ENCODE results near the gene GSN. TPM values are rescaled to one million over a fixed set of nuclear protein-coding genes. Genes with fewer than 3 reads are reported as not detected.
A peak's percentile ranks its signal among the peaks of the same experiment; 100 is the strongest.

GSN gene
- total RNA-seq, 1 experiment from 2014 or later = 21.9 TPM

- Mint-ChIP-seq H3K27ac (ENCODE audit: low read depth, unreplicated experiment) (peak overlapping the region; percentile 69), H3K4me1 (ENCODE audit: insufficient read depth, unreplicated experiment) (peaks cover 17% of the 10 kb centered on the region), H3K27me3 (ENCODE audit: insufficient read depth, unreplicated experiment) (no peaks in the 10 kb centered on the region), H3K9me3 (ENCODE audit: unreplicated experiment) (no peaks in the 10 kb centered on the region), H3K4me3 (ENCODE audit: unreplicated experiment) (no peak overlapping the region), H3K36me3 (ENCODE audit: insufficient read depth, unreplicated experiment) (peaks cover 6% of the 10 kb centered on the region)
- no peak for TF ChIP-seq CTCF (IDR thresholded peaks at IDR 0.05; ENCODE audit: unreplicated experiment)
- no peak for DNase-seq (ENCODE audit: unreplicated experiment)
- CTCF ChIA-PET = interaction anchor here (0.9 to 2.5 kb wide), 6 partner anchors 11 to 82 kb away, joined by 3 to 18 read pairs (median 4); no protein-coding TSS in a partner anchor
- intact Hi-C loops (cut with micrococcal nuclease) = no loop called here
- POLR2A ChIA-PET = interaction anchor here (0.9 to 1.1 kb wide), 3 partner anchors 15 to 26 kb away, joined by 3 to 5 read pairs (median 4); no protein-coding TSS in a partner anchor
- no TSS peak for BruUV-seq (replicated peaks)
Measured at GRCh38 chr9:121304707-121305106, 36.7 kb downstream of the GSN start.

GRCh38 chr9:121305269-121305994, 37.5 kb downstream of the GSN start:
- BruUV-seq (replicated peaks) = no TSS peak
- peaks cover 11% of the 10 kb centered on the region for H3K4me1 Mint-ChIP-seq (ENCODE audit: insufficient read depth, unreplicated experiment)
- POLR2A ChIA-PET = interaction anchor here (0.9 to 1.4 kb wide), 3 partner anchors 15 to 27 kb away, joined by 3 to 4 read pairs (median 4); no protein-coding TSS in a partner anchor
- CTCF ChIA-PET = interaction anchor here (0.6 to 1.2 kb wide), 6 partner anchors 9 to 80 kb away, joined by 3 to 5 read pairs (median 4); no protein-coding TSS in a partner anchor
- no peak for TF ChIP-seq CTCF (IDR thresholded peaks at IDR 0.05; ENCODE audit: unreplicated experiment)
- no peaks in the 10 kb centered on the region for H3K27me3 Mint-ChIP-seq (ENCODE audit: insufficient read depth, unreplicated experiment)
- H3K36me3 Mint-ChIP-seq (ENCODE audit: insufficient read depth, unreplicated experiment) = peaks cover 7% of the 10 kb centered on the region
- DNase-seq (ENCODE audit: unreplicated experiment) = no peak
- intact Hi-C loops (cut with micrococcal nuclease) = no loop called here
- no peaks in the 10 kb centered on the region for H3K9me3 Mint-ChIP-seq (ENCODE audit: unreplicated experiment)
- H3K4me3 Mint-ChIP-seq (ENCODE audit: unreplicated experiment) = no peak overlapping the region
- H3K27ac Mint-ChIP-seq (ENCODE audit: low read depth, unreplicated experiment) = no peak overlapping the region

- BruUV-seq (replicated peaks) = no TSS peak
- DNase-seq (ENCODE audit: unreplicated experiment) = no peak
- no peaks in the 10 kb centered on the region for H3K27me3 Mint-ChIP-seq (ENCODE audit: insufficient read depth, unreplicated experiment)
- intact Hi-C loops (cut with micrococcal nuclease) = no loop called here
- POLR2A ChIA-PET = no interaction called here
- peaks cover 11% of the 10 kb centered on the region for H3K4me1 Mint-ChIP-seq (ENCODE audit: insufficient read depth, unreplicated experiment)
- H3K9me3 Mint-ChIP-seq (ENCODE audit: unreplicated experiment) = no peaks in the 10 kb centered on the region
- no peak overlapping the region for H3K4me3 Mint-ChIP-seq (ENCODE audit: unreplicated experiment)
- no peak for TF ChIP-seq CTCF (IDR thresholded peaks at IDR 0.05; ENCODE audit: unreplicated experiment)
- peaks cover 16% of the 10 kb centered on the region for H3K36me3 Mint-ChIP-seq (ENCODE audit: insufficient read depth, unreplicated experiment)
- CTCF ChIA-PET = interaction anchor here (1.3 to 4.4 kb wide), 3 partner anchors 12 to 95 kb away, joined by 4 to 20 read pairs (median 16); no protein-coding TSS in a partner anchor
- no peak overlapping the region for H3K27ac Mint-ChIP-seq (ENCODE audit: low read depth, unreplicated experiment)
Measured at GRCh38 chr9:121307976-121308375, 40.0 kb downstream of the GSN start.

GRCh38 chr9:121308765-121309164, 40.8 kb downstream of the GSN start:
- ChIA-PET CTCF (interaction anchor here (0.5 to 4.4 kb wide), 3 partner anchors 12 to 36 kb away, joined by 3 to 20 read pairs (median 16); no protein-coding TSS in a partner anchor), POLR2A (interaction anchor here (0.6 kb wide), 1 partner anchor 552 kb away, joined by 3 read pairs; no protein-coding TSS in a partner anchor)
- peaks cover 20% of the 10 kb centered on the region for H3K36me3 Mint-ChIP-seq (ENCODE audit: insufficient read depth, unreplicated experiment)
- no peaks in the 10 kb centered on the region for H3K27me3 Mint-ChIP-seq (ENCODE audit: insufficient read depth, unreplicated experiment)
- no peak overlapping the region for H3K4me3 Mint-ChIP-seq (ENCODE audit: unreplicated experiment)
- H3K4me1 Mint-ChIP-seq (ENCODE audit: insufficient read depth, unreplicated experiment) = peaks cover 7% of the 10 kb centered on the region
- no TSS peak for BruUV-seq (replicated peaks)
- no peaks in the 10 kb centered on the region for H3K9me3 Mint-ChIP-seq (ENCODE audit: unreplicated experiment)
- no peak for TF ChIP-seq CTCF (IDR thresholded peaks at IDR 0.05; ENCODE audit: unreplicated experiment)
- H3K27ac Mint-ChIP-seq (ENCODE audit: low read depth, unreplicated experiment) = no peak overlapping the region
- intact Hi-C loops (cut with micrococcal nuclease) = no loop called here
- DNase-seq (ENCODE audit: unreplicated experiment) = no peak

All from MCF 10A (cell line).